PC-9 (cell line): ENCODE results near the gene AGAP1. TPM values are rescaled to one million over a fixed set of nuclear protein-coding genes. Genes with fewer than 3 reads are reported as not detected.

Source experiments
- BruUV-seq: library from RNA; stranded (reverse); fragments of 400-500 nt; replicated peaks from 2 replicates; lab custom pipeline; 2021; lab: Mats Ljungman, UMichigan
- CTCF ChIA-PET: fragments of 300-600 bp; sonication (Branson Sonifier 250); formaldehyde crosslinking; loops from one replicate; lab custom pipeline; 2022; ENCODE audit warnings: antibody characterized with exemption; lab: Charles Lee
- POLR2A ChIA-PET: fragments of 300-600 bp; sonication (Branson Sonifier 250); formaldehyde crosslinking; loops from one replicate; lab custom pipeline; 2022; ENCODE audit warnings: antibody characterized with exemption; ENCODE audit not compliant: unreplicated experiment; lab: Charles Lee
- DNase-seq, 2 experiments: peaks; one replicate each; pipeline versions ENCODE4 v3.0.0 to v3.0.0-alpha.2; 2015 to 2022; ENCODE audit warnings: mixed read lengths in 1 of 2
- H2AFZ ChIP-seq: fragments of 200-600 bp; sonication (generic); 2 replicates; pipeline ENCODE4 v1.8.1; 2017; ENCODE audit warnings: antibody characterized with exemption
- H3F3A ChIP-seq: fragments of 200-600 bp; sonication (generic); 2 replicates; pipeline ENCODE4 v1.8.1; 2017; ENCODE audit warnings: antibody characterized with exemption, mild to moderate bottlenecking, low read depth; ENCODE audit not compliant: insufficient read depth
- H3K27ac ChIP-seq: fragments of 200-600 bp; sonication (generic); 2 replicates; pipeline ENCODE4 v1.6.1; 2016; ENCODE audit warnings: mixed run types
- H3K27me3 ChIP-seq: fragments of 200-600 bp; sonication (generic); 2 replicates; pipeline ENCODE4 v1.6.1; 2016; ENCODE audit warnings: low read depth, mixed run types; ENCODE audit not compliant: insufficient read depth
- H3K36me3 ChIP-seq: fragments of 200-600 bp; sonication (generic); 2 replicates; pipeline ENCODE4 v1.6.1; 2016; ENCODE audit warnings: low read depth, mixed run types
- H3K4me1 ChIP-seq: fragments of 200-600 bp; sonication (generic); replicated peaks from 2 replicates; pipeline ENCODE4 v1.6.1; 2016; ENCODE audit warnings: mixed run types; ENCODE audit not compliant: insufficient read depth
- H3K4me2 ChIP-seq: fragments of 200-600 bp; sonication (generic); 2 replicates; pipeline ENCODE4 v1.6.1; 2017; ENCODE audit warnings: mixed run types
- H3K4me3 ChIP-seq: fragments of 200-600 bp; sonication (generic); 2 replicates; pipeline ENCODE4 v1.6.1; 2016; ENCODE audit warnings: mixed run types
- H3K79me2 ChIP-seq: fragments of 200-600 bp; sonication (generic); 2 replicates; pipeline ENCODE4 v1.6.1; 2017; ENCODE audit warnings: low read depth, mixed run types
- H3K9me2 ChIP-seq: fragments of 200-600 bp; sonication (generic); 2 replicates; pipeline ENCODE4 v1.8.1; 2017; ENCODE audit warnings: mild to moderate bottlenecking; ENCODE audit not compliant: insufficient read depth
- H3K9me3 ChIP-seq: fragments of 200-600 bp; sonication (generic); 2 replicates; pipeline ENCODE4 v1.8.1; 2016; ENCODE audit warnings: low read depth; ENCODE audit not compliant: insufficient read depth
- H4K20me1 ChIP-seq: fragments of 200-600 bp; sonication (generic); 2 replicates; pipeline ENCODE4 v1.8.1; 2017; ENCODE audit not compliant: insufficient read depth
- CTCF ChIP-seq: fragments of 200-600 bp; sonication (generic); conservative IDR thresholded peaks from 2 replicates; pipeline ENCODE4 v1.6.1; 2017; ENCODE audit warnings: mixed run types, antibody characterized with exemption, mild to moderate bottlenecking, moderate library complexity
- EZH2 ChIP-seq: fragments of 200-600 bp; sonication (generic); IDR thresholded peaks from 2 replicates; pipeline ENCODE4 v1.8.0; 2017; ENCODE audit warnings: antibody characterized with exemption, low read depth
- intact Hi-C: fragments of 100-400 bp; cut with micrococcal nuclease; formaldehyde crosslinking; loops from one replicate; pipeline ENCODE4 v1.10.0; 2022; ENCODE audit not compliant: unreplicated experiment
- total RNA-seq: library from RNA; stranded (reverse); gene quantifications from 2 replicates; pipeline ENCODE4 v1.2.3, GENCODE V29; 2021

AGAP1 gene
- total RNA-seq, 1 experiment from 2014 or later, result 91.4 TPM

GRCh38 chr2:235904585-235904931 is 410.7 kb downstream of the AGAP1 start:
- no TSS peak for BruUV-seq
- no peaks in the 10 kb centered on the region for H3K4me1 ChIP-seq
- TF ChIP-seq EZH2 (no peak), CTCF (no peak)
- no peaks in the 10 kb centered on the region for H3K9me3 ChIP-seq
- no peaks in the 10 kb centered on the region for H3K79me2 ChIP-seq
- no peaks in the 10 kb centered on the region for H3K27me3 ChIP-seq
- POLR2A ChIA-PET, result no interaction called here
- H3K4me3 ChIP-seq, result no peak overlapping the region
- H3K27ac ChIP-seq, result no peak overlapping the region
- H3F3A ChIP-seq, result no peaks in the 10 kb centered on the region; the same call in 1 of the 2 replicates
- 0 out of 2 replicates have a peak, but pooled peaks cover 12% of the 10 kb centered on the region for H3K36me3 ChIP-seq
- CTCF ChIA-PET, result no interaction called here
- intact Hi-C loops, result no loop called here
- no peak overlapping the region for H2AFZ ChIP-seq
- H3K4me2 ChIP-seq, result no peak overlapping the region
- H3K9me2 ChIP-seq, result no peaks in the 10 kb centered on the region
- no peak for DNase-seq
- H4K20me1 ChIP-seq, result peaks cover 5% of the 10 kb centered on the region; the same call in 1 of the 2 replicates

GRCh38 chr2:235908826-235909225 is 415.0 kb downstream of the AGAP1 start:
- Histone ChIP-seq H3K9me3 (no peaks in the 10 kb centered on the region), H3K27me3 (no peaks in the 10 kb centered on the region), H3K36me3 (0 out of 2 replicates have a peak, but pooled peaks cover 19% of the 10 kb centered on the region), H3K4me2 (no peak overlapping the region), H3K4me1 (no peaks in the 10 kb centered on the region), H3K4me3 (no peak overlapping the region), H3K9me2 (no peaks in the 10 kb centered on the region), H2AFZ (no peak overlapping the region), H4K20me1 (no peaks in the 10 kb centered on the region; the same call in 1 of the 2 replicates), H3F3A (no peaks in the 10 kb centered on the region; the same call in 1 of the 2 replicates), H3K79me2 (no peaks in the 10 kb centered on the region), H3K27ac (no peak overlapping the region)
- TF ChIP-seq EZH2 (no peak), CTCF (no peak)
- no TSS peak for BruUV-seq
- intact Hi-C loops, result no loop called here
- DNase-seq, result no peak
- ChIA-PET POLR2A (no interaction called here), CTCF (no interaction called here)

GRCh38 chr2:235909358-235909757 is 415.5 kb downstream of the AGAP1 start:
- BruUV-seq, result no TSS peak
- ChIA-PET POLR2A (no interaction called here), CTCF (no interaction called here)
- no peak overlapping the region for H3K27ac ChIP-seq
- no peak overlapping the region for H2AFZ ChIP-seq
- no peak overlapping the region for H3K4me2 ChIP-seq
- H3K4me3 ChIP-seq, result no peak overlapping the region
- intact Hi-C loops, result no loop called here
- TF ChIP-seq CTCF, result no peak
- TF ChIP-seq EZH2, result no peak
- no peaks in the 10 kb centered on the region for H3K27me3 ChIP-seq
- no peaks in the 10 kb centered on the region for H3F3A ChIP-seq
- no peaks in the 10 kb centered on the region for H3K9me2 ChIP-seq
- H3K36me3 ChIP-seq, result 0 out of 2 replicates have a peak, but pooled peaks cover 19% of the 10 kb centered on the region
- H4K20me1 ChIP-seq, result no peaks in the 10 kb centered on the region
- H3K79me2 ChIP-seq, result no peaks in the 10 kb centered on the region
- no peaks in the 10 kb centered on the region for H3K4me1 ChIP-seq
- no peak for DNase-seq
- H3K9me3 ChIP-seq, result no peaks in the 10 kb centered on the region
